ENCODE measurements around the gene CDC42SE1. TPM values are rescaled to one million over a fixed set of nuclear protein-coding genes. Genes with fewer than 3 reads are reported as not detected.
A peak's percentile ranks its signal among the peaks of the same experiment; 100 is the strongest.

CDC42SE1 gene
- total and polyA plus RNA-seq, 9 of the 15 experiments (the other 6 are each of a cell fraction or from before 2014, with no cell fraction given): 78.1 to 189 (median 114) TPM

- TF ChIP-seq ARID2 (IDR thresholded peaks at IDR 0.05) (peak; percentile 37; the same call in 1 of the 2 replicates), SIRT6 (IDR thresholded peaks at IDR 0.05; ENCODE audit: low read depth, low read length) (no peak), THRB (CRISPR knock-in tag; conservative IDR thresholded peaks at IDR 0.05) (0 out of 2 replicates have a peak, but pooled peaks have one; percentile 10), ESRRA (IDR thresholded peaks at IDR 0.05; ENCODE audit: borderline replicate concordance, low read depth) (0 out of 2 replicates have a peak, but pooled peaks have one; percentile 28), AFF4 (CRISPR knock-in tag; IDR thresholded peaks at IDR 0.05) (no peak), NFYB (IDR thresholded peaks at IDR 0.05; ENCODE audit: extremely low read depth, insufficient read length) (no peak), CCNT2 (IDR thresholded peaks at IDR 0.05; ENCODE audit: borderline replicate concordance, extremely low read depth, insufficient read length, low read depth, low read length) (peak; percentile 91), PHF21A (IDR thresholded peaks at IDR 0.05; ENCODE audit: borderline replicate concordance, low read depth) (no peak; the same call in 1 of the 2 replicates), GTF2F1 (IDR thresholded peaks at IDR 0.05; ENCODE audit: low read depth, low read length) (no peak), COPS2 (conservative IDR thresholded peaks at IDR 0.05) (no peak), ARID1B (IDR thresholded peaks at IDR 0.05) (no peak), ZNF133 (CRISPR knock-in tag; IDR thresholded peaks at IDR 0.05) (no peak), SRSF9 (IDR thresholded peaks at IDR 0.05; ENCODE audit: borderline replicate concordance, low read depth, low read length) (no peak), ZNF23 (CRISPR knock-in tag; IDR thresholded peaks at IDR 0.05) (no peak), ZFX (CRISPR knock-in tag; IDR thresholded peaks at IDR 0.05) (peak; percentile 71), CBFA2T3 (IDR thresholded peaks at IDR 0.05) (no peak), ZNF512 (tag; IDR thresholded peaks at IDR 0.05) (no peak), RBM22 (IDR thresholded peaks at IDR 0.05; ENCODE audit: low read depth, low read length, poor library complexity, severe bottlenecking) (no peak), SNIP1 (IDR thresholded peaks at IDR 0.05; ENCODE audit: low read depth) (no peak), GATA2 (CRISPR knock-in tag; IDR thresholded peaks at IDR 0.05) (no peak), MECOM (CRISPR knock-in tag; IDR thresholded peaks at IDR 0.05) (no peak), MEIS2 (IDR thresholded peaks at IDR 0.05; ENCODE audit: partially characterized antibody) (no peak)
Observed at GRCh38 chr1:151008244-151009205, 50.9 kb downstream of the CDC42SE1 start, which contains the start of gene PRUNE1 (continued).

All from K562 (cell line).